ENCODE data around the gene GNB1L. TPM values are rescaled to one million over a fixed set of nuclear protein-coding genes. Genes with fewer than 3 reads are reported as not detected.

GNB1L gene
- total RNA-seq, 1 donor from 2014 or later: 3.0 TPM

DNA sequence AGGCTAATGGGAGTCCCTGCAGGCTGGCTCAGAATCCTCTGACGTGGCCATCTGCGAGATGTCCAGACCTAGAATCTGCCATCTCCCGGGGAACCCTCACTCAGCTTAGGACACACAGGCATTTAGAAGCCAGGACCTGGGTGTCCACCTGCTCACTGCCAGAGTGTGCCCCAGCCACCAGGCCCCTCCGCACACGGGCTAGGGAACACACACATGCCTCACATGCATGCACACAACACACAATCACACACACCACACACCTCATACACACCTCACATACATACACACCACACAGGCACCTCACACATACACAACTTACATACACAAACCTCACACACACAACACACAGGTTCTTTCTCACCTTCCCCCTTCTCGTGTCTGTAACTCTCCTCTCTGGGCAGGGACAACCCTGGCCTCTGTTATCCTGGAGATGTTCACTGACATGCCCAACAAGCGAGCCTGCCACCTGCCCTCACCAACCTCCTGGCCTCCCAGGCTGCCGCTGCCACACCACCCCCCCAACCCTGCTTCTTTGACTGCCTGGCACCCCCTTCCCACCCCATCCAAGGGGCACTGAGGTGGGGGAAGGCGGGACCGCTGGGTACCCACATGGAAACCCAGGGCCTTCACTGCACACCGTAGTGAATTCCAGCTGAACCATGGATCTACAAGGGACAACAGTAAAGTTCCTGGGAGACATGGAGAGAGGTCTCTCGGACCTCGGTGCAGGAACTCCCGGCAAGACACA is 38.1 kb downstream of the GNB1L start:
- Histone ChIP-seq H3K4me1 (no peaks in the 10 kb centered on the region), H3K27me3 (no peaks in the 10 kb centered on the region), H3K79me2 (ENCODE audit: low read depth) (no peaks in the 10 kb centered on the region), H3K27ac (no peak overlapping the region), H3K4me2 (no peak overlapping the region), H3K9ac (no peak overlapping the region), H3K36me3 (no peaks in the 10 kb centered on the region), H3K9me3 (ENCODE audit: low read depth) (no peaks in the 10 kb centered on the region), H2AFZ (replicated peaks) (no peak overlapping the region), H4K20me1 (ENCODE audit: low read depth) (no peaks in the 10 kb centered on the region), H3F3A (ENCODE audit: low read depth) (no peaks in the 10 kb centered on the region), H3K4me3 (no peak overlapping the region)
- no peak overlapping the region for H3K4me3 Mint-ChIP-seq
- H3K36me3 Mint-ChIP-seq: no peaks in the 10 kb centered on the region
- H3K27ac Mint-ChIP-seq: no peak overlapping the region
- DNase-seq (ENCODE audit: low spot score): no peak
- TF ChIP-seq EZH2 (IDR thresholded peaks at IDR 0.05): no peak
- no peak for TF ChIP-seq EZH2phosphoT487 (IDR thresholded peaks at IDR 0.05)
- TF ChIP-seq CTCF (IDR thresholded peaks at IDR 0.05): no peak
- H3K4me1 Mint-ChIP-seq: peaks cover 8% of the 10 kb centered on the region
- no peaks in the 10 kb centered on the region for H3K9me3 Mint-ChIP-seq
- no peaks in the 10 kb centered on the region for H3K27me3 Mint-ChIP-seq (ENCODE audit: insufficient read depth, low read depth)

DNA sequence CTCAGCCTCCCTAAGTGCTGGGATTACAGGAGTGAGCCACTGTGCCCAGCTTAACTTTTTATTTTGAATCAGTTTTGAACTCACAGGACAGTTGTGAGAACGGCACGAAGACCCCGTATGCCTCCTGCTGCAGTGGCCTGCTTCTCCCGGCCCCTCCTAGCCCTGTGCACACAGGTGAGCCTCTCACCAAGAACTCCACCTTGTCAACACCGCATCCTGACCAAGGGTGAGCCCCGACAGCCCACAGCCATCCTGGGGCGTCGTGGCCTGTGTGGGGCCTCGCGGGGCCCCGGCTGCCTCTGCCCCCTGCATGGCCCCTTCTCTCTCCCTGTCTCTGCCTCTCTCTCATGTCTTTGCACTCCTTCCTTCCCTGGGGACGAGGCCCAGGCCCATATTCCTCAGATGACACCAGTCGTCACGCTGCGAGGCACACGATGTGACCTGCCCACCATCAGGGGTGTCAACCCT is 38.8 kb downstream of the GNB1L start:
- Mint-ChIP-seq H3K27ac (no peak overlapping the region), H3K27me3 (ENCODE audit: insufficient read depth, low read depth) (no peaks in the 10 kb centered on the region), H3K9me3 (no peaks in the 10 kb centered on the region), H3K36me3 (no peaks in the 10 kb centered on the region), H3K4me3 (no peak overlapping the region), H3K4me1 (peaks cover 11% of the 10 kb centered on the region)
- Histone ChIP-seq H3K9ac (no peak overlapping the region), H3K4me3 (no peak overlapping the region), H4K20me1 (ENCODE audit: low read depth) (no peaks in the 10 kb centered on the region), H3K36me3 (no peaks in the 10 kb centered on the region), H3K4me2 (no peak overlapping the region), H3K27ac (no peak overlapping the region), H2AFZ (replicated peaks) (no peak overlapping the region), H3K9me3 (ENCODE audit: low read depth) (no peaks in the 10 kb centered on the region), H3F3A (ENCODE audit: low read depth) (no peaks in the 10 kb centered on the region), H3K27me3 (no peaks in the 10 kb centered on the region), H3K79me2 (ENCODE audit: low read depth) (no peaks in the 10 kb centered on the region), H3K4me1 (no peaks in the 10 kb centered on the region)
- TF ChIP-seq EZH2 (IDR thresholded peaks at IDR 0.05) (no peak), CTCF (IDR thresholded peaks at IDR 0.05) (no peak), EZH2phosphoT487 (IDR thresholded peaks at IDR 0.05) (no peak)
- no peak for DNase-seq (ENCODE audit: low spot score)

DNA sequence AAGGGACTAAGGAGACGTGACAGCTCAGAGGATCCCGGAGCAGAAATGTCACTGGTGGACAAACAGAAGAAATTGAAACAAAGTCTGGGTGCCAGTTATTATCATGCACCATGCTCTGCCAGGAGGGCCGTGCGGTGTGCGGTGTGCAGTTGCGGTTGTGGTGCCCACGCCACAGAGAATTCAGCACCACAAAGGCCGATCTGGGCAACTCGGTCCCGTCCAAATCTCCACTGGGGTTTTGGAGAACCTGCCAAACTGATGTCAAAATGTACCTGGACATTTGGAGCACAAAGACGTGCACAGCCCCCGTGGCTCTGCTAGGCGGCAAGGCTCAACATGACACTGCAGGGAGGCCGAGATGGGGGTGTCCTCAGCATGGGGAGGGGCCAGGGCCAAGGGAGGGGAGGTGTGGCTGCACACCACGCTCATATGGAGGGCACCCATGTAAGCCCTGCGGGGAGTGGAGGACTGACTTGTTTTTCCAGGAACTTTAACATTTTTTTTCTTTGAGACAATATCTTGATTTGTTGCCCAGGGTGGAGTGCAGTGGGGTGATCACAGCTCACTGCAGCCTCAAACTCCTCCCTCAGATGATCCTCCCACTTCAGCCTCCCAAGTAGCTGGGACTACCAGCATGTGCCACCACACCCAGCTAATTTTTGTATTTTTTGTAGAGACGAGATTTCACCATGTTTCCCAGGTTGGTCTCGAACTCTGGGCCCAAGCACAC is 39.4 kb downstream of the GNB1L start:
- no peak for DNase-seq (ENCODE audit: low spot score)
- H3K36me3 Mint-ChIP-seq: no peaks in the 10 kb centered on the region
- no peaks in the 10 kb centered on the region for H3K27me3 ChIP-seq
- no peaks in the 10 kb centered on the region for H3K27me3 Mint-ChIP-seq (ENCODE audit: insufficient read depth, low read depth)
- H3K4me3 Mint-ChIP-seq: no peak overlapping the region
- H4K20me1 ChIP-seq (ENCODE audit: low read depth): no peaks in the 10 kb centered on the region
- H3K79me2 ChIP-seq (ENCODE audit: low read depth): no peaks in the 10 kb centered on the region
- no peak overlapping the region for H3K4me3 ChIP-seq
- no peaks in the 10 kb centered on the region for H3F3A ChIP-seq (ENCODE audit: low read depth)
- no peaks in the 10 kb centered on the region for H3K9me3 ChIP-seq (ENCODE audit: low read depth)
- no peaks in the 10 kb centered on the region for H3K9me3 Mint-ChIP-seq
- H3K27ac Mint-ChIP-seq: no peak overlapping the region
- no peak overlapping the region for H3K27ac ChIP-seq
- H3K9ac ChIP-seq: no peak overlapping the region
- peaks cover 11% of the 10 kb centered on the region for H3K4me1 Mint-ChIP-seq
- no peak overlapping the region for H2AFZ ChIP-seq (replicated peaks)
- no peak overlapping the region for H3K4me2 ChIP-seq
- H3K36me3 ChIP-seq: no peaks in the 10 kb centered on the region
- TF ChIP-seq CTCF (IDR thresholded peaks at IDR 0.05) (no peak), EZH2phosphoT487 (IDR thresholded peaks at IDR 0.05) (no peak), EZH2 (IDR thresholded peaks at IDR 0.05) (no peak)
- H3K4me1 ChIP-seq: no peaks in the 10 kb centered on the region

Data from neural progenitor cell (in vitro differentiated cells).